Transverse colon (tissue), 4 donors: Measurements from ENCODE around the gene FCHSD1. TPM values are rescaled to one million over a fixed set of nuclear protein-coding genes. Genes with fewer than 3 reads are reported as not detected.

Experiments
- DNase-seq: peaks from one replicate; pipeline ENCODE4 v3.0.0-alpha.2; 2019
- H3K27ac ChIP-seq, 4 donors: fragments of 200-600 bp; sonication (generic); 2 replicates each; pipeline ENCODE4 v1.5.1; 2016 to 2018; ENCODE audit warnings: inconsistent platforms in 4 of 4
- H3K27me3 ChIP-seq: fragments of 200-600 bp; sonication (generic); 2 replicates; pipeline ENCODE4 v1.5.1; 2017; ENCODE audit warnings: inconsistent platforms
- H3K36me3 ChIP-seq, 4 donors: fragments of 200-600 bp; sonication (generic); 2 replicates each; pipeline ENCODE4 v1.5.1; 2017 to 2019; ENCODE audit warnings: inconsistent platforms in 4 of 4
- H3K4me1 ChIP-seq, 4 donors: fragments of 200-600 bp; sonication (generic); 2 replicates each; pipeline ENCODE4 v1.5.1; 2017 to 2020; ENCODE audit warnings: inconsistent platforms in 4 of 4
- H3K4me3 ChIP-seq, 4 donors: fragments of 200-600 bp; sonication (generic); 1 replicate in 1 of 4; 2 replicates in 3 of 4; pipeline versions ENCODE4 v1.5.1 to v1.6.1; 2017 to 2019; ENCODE audit warnings: inconsistent platforms in 4 of 4
- H3K9me3 ChIP-seq, 2 donors: fragments of 200-600 bp; sonication (generic); 2 replicates each; pipeline ENCODE4 v1.5.1; 2017 to 2019; ENCODE audit warnings: inconsistent platforms in 2 of 2
- EP300 ChIP-seq: sonication (generic); formaldehyde crosslinking; IDR thresholded peaks from one replicate; pipeline ENCODE4 v1.6.1; 2017; ENCODE audit warnings: antibody characterized with exemption, low read depth
- POLR2A ChIP-seq: fragments of 450-650 bp; IDR thresholded peaks from one replicate; pipeline ENCODE4 v1.6.1; 2016; ENCODE audit warnings: antibody characterized with exemption, mild to moderate bottlenecking, moderate library complexity
- POLR2AphosphoS5 ChIP-seq, 3 donors: sonication (generic); formaldehyde crosslinking; IDR thresholded peaks; one replicate each; pipeline ENCODE4 v1.6.1; 2016; ENCODE audit warnings: antibody characterized with exemption in 3 of 3
- WGBS, 2 donors: methylation state at CpG; one replicate each; pipeline ENCODE4 v1.1.5; 2018; ENCODE audit warnings: low coverage in 1 of 2; 5-methylcytosine and 5-hydroxymethylcytosine counted together
- in situ Hi-C, 4 donors: fragments of 200-750 bp; cut with MboI; loops; one replicate each; pipeline versions ENCODE4 v1.15.0 to v1.15.1; 2017; ENCODE audit warnings: low sequenced_read_pairs in 3 of 4, low pct_ligation_motif_present in 1 of 4, low pct_unique_long_range_greater_than_20kb in 1 of 4
- intact Hi-C: fragments of 100-400 bp; cut with DNase I; formaldehyde crosslinking; loops from one replicate; pipeline ENCODE4 v1.15.1; 2023; ENCODE audit warnings: low total_unique reads
- total RNA-seq, 4 donors: library from RNA; depleted of rRNA; stranded (reverse); fragments of >200 nt; gene quantifications; one replicate each; pipeline ENCODE4 v1.1.0, GENCODE V29; 2016
- TF ChIP-seq, protein P1 (sequence below), 5 experiments: fragments of 200-600 bp in 3 of 5; fragments of 450-650 bp in 2 of 5; sonication (generic) in 3 of 5; IDR thresholded peaks; 1 replicate in 2 of 5; 2 replicates in 3 of 5; pipeline ENCODE4 v1.5.1; 2016 to 2017; ENCODE audit warnings: antibody characterized with exemption in 5 of 5, inconsistent platforms in 3 of 5, mild to moderate bottlenecking in 2 of 5, moderate library complexity in 1 of 5

Gene FCHSD1
- total RNA-seq, 4 donors from 2014 or later, result 26.1 to 69.9 (median 43.1) TPM

DNA sequence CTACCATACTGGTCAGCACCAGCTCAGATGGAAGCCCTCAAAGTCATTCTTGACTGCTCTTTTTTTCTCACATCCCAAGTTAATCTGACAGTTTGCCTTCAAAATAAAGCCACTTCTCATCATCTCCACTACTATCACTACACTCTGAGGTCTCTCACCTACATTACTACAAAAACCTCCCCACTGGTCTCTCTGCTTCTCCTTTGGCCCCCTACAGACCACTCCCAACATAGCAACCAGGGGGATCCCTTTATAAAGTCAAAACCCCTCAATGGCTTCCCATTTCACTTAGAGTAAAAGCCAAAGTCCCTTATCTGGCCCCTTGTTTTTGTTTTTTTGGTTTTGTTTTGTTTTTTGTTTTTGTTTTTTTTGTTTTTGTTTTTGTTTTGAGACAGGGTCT is 26.2 kb upstream of the FCHSD1 start:
- TF ChIP-seq EP300, result no peak
- TF ChIP-seq, protein P1, sequence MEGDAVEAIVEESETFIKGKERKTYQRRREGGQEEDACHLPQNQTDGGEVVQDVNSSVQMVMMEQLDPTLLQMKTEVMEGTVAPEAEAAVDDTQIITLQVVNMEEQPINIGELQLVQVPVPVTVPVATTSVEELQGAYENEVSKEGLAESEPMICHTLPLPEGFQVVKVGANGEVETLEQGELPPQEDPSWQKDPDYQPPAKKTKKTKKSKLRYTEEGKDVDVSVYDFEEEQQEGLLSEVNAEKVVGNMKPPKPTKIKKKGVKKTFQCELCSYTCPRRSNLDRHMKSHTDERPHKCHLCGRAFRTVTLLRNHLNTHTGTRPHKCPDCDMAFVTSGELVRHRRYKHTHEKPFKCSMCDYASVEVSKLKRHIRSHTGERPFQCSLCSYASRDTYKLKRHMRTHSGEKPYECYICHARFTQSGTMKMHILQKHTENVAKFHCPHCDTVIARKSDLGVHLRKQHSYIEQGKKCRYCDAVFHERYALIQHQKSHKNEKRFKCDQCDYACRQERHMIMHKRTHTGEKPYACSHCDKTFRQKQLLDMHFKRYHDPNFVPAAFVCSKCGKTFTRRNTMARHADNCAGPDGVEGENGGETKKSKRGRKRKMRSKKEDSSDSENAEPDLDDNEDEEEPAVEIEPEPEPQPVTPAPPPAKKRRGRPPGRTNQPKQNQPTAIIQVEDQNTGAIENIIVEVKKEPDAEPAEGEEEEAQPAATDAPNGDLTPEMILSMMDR (IDR thresholded peaks at IDR 0.05), result no peak
- no peak for TF ChIP-seq POLR2A
- TF ChIP-seq POLR2AphosphoS5 (IDR thresholded peaks at IDR 0.05), result no peak
- Histone ChIP-seq H3K4me3 (no peak overlapping the region), H3K27me3 (no peaks in the 10 kb centered on the region), H3K9me3 (no peaks in the 10 kb centered on the region), H3K4me1 (peaks cover 7 to 22% (median 19%) of the 10 kb centered on the region in 4 donors), H3K27ac (no peak overlapping the region), H3K36me3 (no peaks in the 10 kb centered on the region)
- intact Hi-C loops (no loop called here), in situ Hi-C loops (loop anchor here in 3 of 4 donors (25.0 kb wide), 1 partner anchor 460 kb away; no protein-coding TSS in a partner anchor)
- no peak for DNase-seq

DNA sequence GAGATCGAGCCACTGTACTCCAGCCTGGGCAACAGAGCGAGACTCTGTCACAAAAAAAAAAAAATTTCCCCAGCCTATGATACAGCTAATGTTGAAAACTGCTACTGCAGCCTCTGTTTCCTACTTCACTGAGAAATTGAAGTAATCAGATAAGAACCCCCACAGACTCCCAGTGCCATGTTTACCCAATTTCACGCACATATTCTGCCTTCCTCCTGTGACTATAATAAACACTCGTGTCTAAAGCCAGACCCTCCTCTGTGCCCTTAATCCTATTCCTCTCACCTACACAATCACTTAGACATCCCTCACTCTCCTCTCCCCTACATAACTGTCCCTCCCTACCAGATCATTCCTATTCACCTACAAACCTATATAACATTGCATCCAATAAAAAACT is 24.5 kb upstream of the FCHSD1 start:
- no peaks in the 10 kb centered on the region for H3K9me3 ChIP-seq
- H3K36me3 ChIP-seq, result no peaks in the 10 kb centered on the region
- DNase-seq, result no peak
- in situ Hi-C loops (loop anchor here in 3 of 4 donors (25.0 kb wide), 1 partner anchor 462 kb away; no protein-coding TSS in a partner anchor), intact Hi-C loops (no loop called here)
- 82 to 88% methylated on average over 2 to 4 of the region's 4 CpGs for WGBS, 2 donors
- no peaks in the 10 kb centered on the region for H3K27me3 ChIP-seq
- no peak overlapping the region for H3K27ac ChIP-seq
- TF ChIP-seq, protein P1 (IDR thresholded peaks at IDR 0.05), result no peak
- no peak for TF ChIP-seq POLR2A
- no peak for TF ChIP-seq POLR2AphosphoS5 (IDR thresholded peaks at IDR 0.05)
- no peak for TF ChIP-seq EP300
- H3K4me3 ChIP-seq, result no peak overlapping the region
- peaks cover 0 to 6% (median 2%) of the 10 kb centered on the region in 4 donors for H3K4me1 ChIP-seq

DNA sequence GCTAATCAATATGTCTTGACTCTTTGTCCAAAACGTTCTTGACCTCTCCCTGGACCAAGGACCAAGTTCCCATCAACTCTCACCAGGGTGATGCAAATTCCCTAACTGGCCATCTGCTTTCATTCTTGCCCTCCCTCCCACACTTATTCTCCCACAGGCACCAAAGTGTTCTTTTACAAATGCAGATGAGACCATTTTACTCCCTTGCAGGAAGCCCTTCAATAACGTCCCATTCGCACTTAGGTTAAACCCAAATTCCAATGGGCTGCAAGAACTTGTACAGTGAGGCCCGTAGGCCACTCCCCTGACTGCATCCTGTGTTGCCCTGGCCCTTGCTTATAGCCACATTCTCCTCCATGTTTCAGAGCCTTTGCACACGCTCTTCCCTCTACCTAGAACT is 23.5 kb upstream of the FCHSD1 start:
- Histone ChIP-seq H3K27ac (no peak overlapping the region), H3K4me1 (no peaks in the 10 kb centered on the region), H3K27me3 (no peaks in the 10 kb centered on the region), H3K36me3 (no peaks in the 10 kb centered on the region), H3K4me3 (no peak overlapping the region), H3K9me3 (no peaks in the 10 kb centered on the region)
- TF ChIP-seq, protein P1 (IDR thresholded peaks at IDR 0.05), result no peak
- no peak for TF ChIP-seq EP300
- no peak for TF ChIP-seq POLR2AphosphoS5 (IDR thresholded peaks at IDR 0.05)
- no peak for TF ChIP-seq POLR2A
- DNase-seq, result no peak
- intact Hi-C loops, result no loop called here
- in situ Hi-C loops, result loop anchor here in 3 of 4 donors (25.0 kb wide), 1 partner anchor 463 kb away; no protein-coding TSS in a partner anchor
- 62 to 71% methylated on average over 5 of the region's 5 CpGs for WGBS, 2 donors

DNA sequence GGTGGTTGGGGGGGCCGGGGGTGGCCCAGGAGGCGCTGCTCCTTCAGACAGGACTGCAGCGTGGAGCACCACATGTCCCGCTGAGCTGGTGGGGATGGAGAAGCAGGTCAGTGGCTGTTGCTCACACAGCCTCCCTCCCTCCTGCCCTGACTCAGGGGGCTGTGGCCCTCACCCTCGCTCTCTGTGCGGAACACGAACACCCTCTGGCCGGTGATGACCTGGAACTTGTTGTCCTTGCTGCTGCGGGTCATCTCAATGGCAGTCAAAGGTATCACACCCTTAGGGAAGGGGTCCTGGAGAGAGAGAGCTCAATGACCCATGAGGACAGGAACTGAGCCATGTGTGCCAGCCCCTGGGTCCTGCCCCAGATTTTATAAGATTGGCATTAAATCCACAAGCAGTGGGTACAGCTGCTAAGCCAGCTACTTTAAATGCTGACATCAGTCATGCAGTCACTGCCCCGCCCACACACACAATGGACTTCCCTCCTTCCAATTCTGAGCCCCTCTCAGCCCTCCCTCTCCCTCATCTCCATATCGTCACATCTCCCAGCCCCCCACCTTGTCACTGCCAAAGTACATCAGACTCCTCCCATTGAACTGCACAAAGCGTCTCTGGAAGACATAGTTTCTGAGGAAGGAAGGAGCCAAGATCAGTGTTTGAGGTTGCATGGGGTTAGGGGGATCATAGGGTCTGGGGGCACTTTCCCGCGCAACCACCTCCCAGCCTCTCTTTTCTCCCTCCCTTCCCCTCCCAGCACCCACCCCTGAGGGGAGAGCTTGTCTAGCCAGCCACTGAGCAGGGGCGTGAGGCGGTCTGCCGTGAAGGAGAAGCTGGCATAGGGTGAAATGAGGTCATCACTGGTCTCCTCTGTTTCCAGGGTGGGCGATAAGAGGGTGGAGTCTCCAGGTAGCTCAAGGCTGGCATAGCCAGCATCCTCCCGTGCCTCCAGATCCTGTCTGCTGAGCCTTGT is 21.9 kb upstream of the FCHSD1 start:
- TF ChIP-seq POLR2A (no peak), EP300 (no peak), POLR2AphosphoS5 (IDR thresholded peaks at IDR 0.05) (no peak)
- TF ChIP-seq, protein P1 (IDR thresholded peaks at IDR 0.05), result no peak
- no peak overlapping the region for H3K4me3 ChIP-seq
- no peaks in the 10 kb centered on the region for H3K27me3 ChIP-seq
- in situ Hi-C loops, result no loop called here
- intact Hi-C loops, result no loop called here
- no peaks in the 10 kb centered on the region for H3K4me1 ChIP-seq
- no peaks in the 10 kb centered on the region for H3K36me3 ChIP-seq
- no peak for DNase-seq
- no peaks in the 10 kb centered on the region for H3K9me3 ChIP-seq
- 82 to 83% methylated on average over 2 to 19 of the region's 19 CpGs for WGBS, 2 donors
- no peak overlapping the region for H3K27ac ChIP-seq
